ENCODE results near the gene PAPOLB.

The PAPOLB gene

GRCh38 chr7:4873071-4873944 lies 11.5 kb upstream of the PAPOLB start:
- CTCF ChIA-PET, result no interaction called here
- POLR2A ChIA-PET, result interaction anchor here (1.0 kb wide), 1 partner anchor 9 kb away, joined by 3 read pairs; no protein-coding TSS in a partner anchor
- no peak for DNase-seq (ENCODE audit: extremely low spot score)
- TF ChIP-seq BHLHE40 (IDR thresholded peaks at IDR 0.05; ENCODE audit: borderline replicate concordance) (no peak), FOXK2 (IDR thresholded peaks at IDR 0.05) (no peak), FOXM1 (IDR thresholded peaks at IDR 0.05; ENCODE audit: borderline replicate concordance) (no peak), ELF4 (IDR thresholded peaks at IDR 0.05) (no peak), L3MBTL2 (conservative IDR thresholded peaks at IDR 0.05) (no peak), LEF1 (IDR thresholded peaks at IDR 0.05; ENCODE audit: borderline replicate concordance) (no peak), NFRKB (IDR thresholded peaks at IDR 0.05) (no peak), SUZ12 (IDR thresholded peaks at IDR 0.05) (no peak), HDGF (IDR thresholded peaks at IDR 0.05; ENCODE audit: borderline replicate concordance) (no peak), ARNT (IDR thresholded peaks at IDR 0.05) (no peak), CTBP1 (IDR thresholded peaks at IDR 0.05; ENCODE audit: borderline replicate concordance) (no peak), FOXA1 (IDR thresholded peaks at IDR 0.05) (no peak), ZNF384 (IDR thresholded peaks at IDR 0.05) (no peak), TARDBP (IDR thresholded peaks at IDR 0.05) (no peak), SP1 (IDR thresholded peaks at IDR 0.05) (no peak)

DNA sequence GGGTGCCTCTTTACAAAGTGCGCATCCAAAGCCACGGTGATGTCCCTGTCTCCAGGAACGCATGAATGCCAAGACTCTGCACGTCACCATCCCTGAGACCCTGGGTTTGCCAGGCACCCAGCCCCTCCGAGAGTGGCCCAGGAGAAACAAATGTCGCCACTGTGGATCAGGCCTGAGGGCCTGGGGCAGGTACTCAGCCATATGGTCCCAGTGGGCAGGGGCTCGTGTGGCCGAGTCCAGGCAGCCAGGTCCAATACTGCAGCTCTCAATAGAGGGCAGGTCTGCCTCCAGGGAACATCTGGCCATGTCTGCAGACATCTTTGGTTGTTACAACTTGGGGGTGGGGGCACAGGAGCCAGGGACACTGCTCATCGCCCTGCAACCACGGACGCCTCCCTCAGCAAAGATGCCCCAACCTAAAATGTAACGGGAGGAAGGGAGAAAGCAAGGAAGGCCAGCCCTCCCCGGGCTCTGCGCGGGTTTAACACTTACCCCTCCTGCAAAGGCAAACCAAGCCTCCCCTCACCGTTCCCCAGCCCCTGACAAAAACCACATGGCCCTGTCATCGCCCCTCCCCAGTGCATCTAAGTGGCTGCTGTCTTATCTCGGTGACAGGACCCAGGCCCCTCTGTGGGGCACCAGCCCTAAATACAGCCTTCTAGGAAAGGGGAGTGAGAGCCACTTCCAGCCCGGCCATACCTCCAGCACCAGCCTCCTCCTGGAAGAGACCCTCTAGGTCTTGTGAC lies 10.3 kb upstream of the PAPOLB start:
- ChIA-PET CTCF (no interaction called here), POLR2A (no interaction called here)
- TF ChIP-seq FOXM1 (IDR thresholded peaks at IDR 0.05; ENCODE audit: borderline replicate concordance) (no peak), LEF1 (IDR thresholded peaks at IDR 0.05; ENCODE audit: borderline replicate concordance) (no peak)
- no peak for DNase-seq (ENCODE audit: extremely low spot score)

DNA sequence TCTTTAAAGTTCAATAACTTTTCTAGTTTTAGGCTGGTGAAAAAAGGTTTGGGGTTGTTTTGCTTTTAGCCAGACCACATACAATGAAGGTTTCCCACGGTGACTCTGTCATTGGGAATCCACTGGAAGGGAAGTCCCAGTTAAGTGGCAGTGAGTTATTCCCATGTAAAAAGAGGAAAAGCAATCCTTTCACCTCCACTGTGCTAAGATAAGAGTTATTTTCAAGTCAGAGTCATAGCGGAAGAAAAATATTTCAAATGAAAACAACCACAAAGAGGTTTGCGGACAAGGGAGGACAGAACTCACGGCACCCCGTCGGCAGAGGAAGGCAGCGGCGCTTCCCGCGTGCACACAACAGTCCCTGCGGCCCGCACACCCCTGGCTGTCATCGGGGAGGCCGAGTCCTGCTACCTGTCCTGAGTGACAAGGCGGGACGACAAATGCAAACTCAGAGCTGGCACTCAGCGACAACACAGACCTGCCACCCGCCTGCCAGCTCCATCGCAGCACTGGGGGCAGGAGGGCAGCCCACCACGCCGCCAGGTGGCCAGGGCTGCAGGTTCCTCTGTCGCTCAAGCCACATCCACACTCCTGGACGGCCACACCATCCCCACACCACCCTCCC lies 9.3 kb upstream of the PAPOLB start:
- POLR2A ChIA-PET, result no interaction called here
- no peak for DNase-seq (ENCODE audit: extremely low spot score)
- TF ChIP-seq FOXK2 (IDR thresholded peaks at IDR 0.05) (no peak), ELF4 (IDR thresholded peaks at IDR 0.05) (no peak), HDGF (IDR thresholded peaks at IDR 0.05; ENCODE audit: borderline replicate concordance) (no peak), L3MBTL2 (conservative IDR thresholded peaks at IDR 0.05) (no peak), FOXA1 (IDR thresholded peaks at IDR 0.05) (no peak), ARNT (IDR thresholded peaks at IDR 0.05) (no peak), SUZ12 (IDR thresholded peaks at IDR 0.05) (no peak), PKNOX1 (IDR thresholded peaks at IDR 0.05) (no peak), FOXM1 (IDR thresholded peaks at IDR 0.05; ENCODE audit: borderline replicate concordance) (no peak), SP1 (IDR thresholded peaks at IDR 0.05) (no peak), ZNF384 (IDR thresholded peaks at IDR 0.05) (no peak), BHLHE40 (IDR thresholded peaks at IDR 0.05; ENCODE audit: borderline replicate concordance) (no peak), TARDBP (IDR thresholded peaks at IDR 0.05) (no peak), CTBP1 (IDR thresholded peaks at IDR 0.05; ENCODE audit: borderline replicate concordance) (no peak), LEF1 (IDR thresholded peaks at IDR 0.05; ENCODE audit: borderline replicate concordance) (no peak), NFRKB (IDR thresholded peaks at IDR 0.05) (no peak)
- CTCF ChIA-PET, result no interaction called here

- DNase-seq (ENCODE audit: extremely low spot score), result no peak
- ChIA-PET CTCF (interaction anchor here (0.8 kb wide), 1 partner anchor 14 kb away, joined by 3 read pairs; no protein-coding TSS in a partner anchor), POLR2A (no interaction called here)
- TF ChIP-seq SP1 (IDR thresholded peaks at IDR 0.05), result no peak
Measured at GRCh38 chr7:4868493-4868892, 6.7 kb upstream of the PAPOLB start.

DNA sequence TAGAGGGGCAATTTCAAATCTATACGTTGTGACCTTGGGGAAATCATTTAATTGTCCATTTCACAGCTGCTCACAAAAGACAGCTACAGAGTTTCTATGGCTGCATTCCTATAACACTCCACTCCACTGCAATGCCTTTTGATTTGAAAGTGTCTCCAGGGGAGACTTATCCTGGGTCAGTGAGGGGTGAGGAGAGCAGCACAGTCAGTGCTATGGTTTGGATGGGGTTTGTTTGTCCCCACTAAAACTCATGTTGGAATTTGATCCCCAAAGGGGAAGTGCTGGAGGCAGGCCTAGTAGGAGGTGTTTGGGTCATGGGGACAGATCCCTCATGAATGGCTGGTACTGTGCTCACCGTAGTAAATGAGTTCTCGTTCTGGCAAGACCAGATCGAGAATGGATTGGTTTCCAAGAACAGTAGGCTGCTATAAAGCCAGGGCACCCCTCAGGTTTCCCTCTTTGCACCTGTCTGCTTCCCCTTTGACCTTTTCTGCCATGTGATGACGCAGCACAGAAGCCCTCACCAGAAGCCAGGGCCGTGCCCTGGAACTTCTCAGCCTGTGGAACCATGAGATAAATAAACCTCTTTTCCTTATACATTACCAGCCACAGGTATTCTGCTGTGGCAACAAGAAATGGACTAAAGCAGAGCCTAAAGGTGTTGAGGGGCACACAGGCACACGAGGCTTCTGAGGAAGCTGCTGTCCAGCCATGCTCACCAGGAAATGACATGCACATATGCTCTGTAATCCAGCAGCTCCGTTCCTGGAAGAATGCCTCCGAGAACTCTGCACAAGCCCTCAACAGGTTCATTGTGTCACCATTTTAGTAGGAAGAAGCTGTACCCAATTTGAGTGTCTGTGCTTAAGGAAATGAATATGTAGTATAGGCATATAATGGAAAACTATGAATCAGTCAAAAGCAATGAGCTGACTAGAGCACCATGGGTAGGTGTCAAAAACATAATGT lies 5.0 kb upstream of the PAPOLB start:
- ChIA-PET CTCF (interaction anchor here (1.0 kb wide), 1 partner anchor 8 kb away, joined by 3 read pairs; no protein-coding TSS in a partner anchor), POLR2A (no interaction called here)
- no peak for DNase-seq (ENCODE audit: extremely low spot score)
- TF ChIP-seq FOXK2 (IDR thresholded peaks at IDR 0.05), result no peak
- no peak for TF ChIP-seq ZNF384 (IDR thresholded peaks at IDR 0.05)
- TF ChIP-seq FOXA1 (IDR thresholded peaks at IDR 0.05), result no peak
- TF ChIP-seq LEF1 (IDR thresholded peaks at IDR 0.05; ENCODE audit: borderline replicate concordance), result no peak
- TF ChIP-seq NFRKB (IDR thresholded peaks at IDR 0.05), result no peak
- no peak for TF ChIP-seq SP1 (IDR thresholded peaks at IDR 0.05)
- no peak for TF ChIP-seq HDGF (IDR thresholded peaks at IDR 0.05; ENCODE audit: borderline replicate concordance)
- TF ChIP-seq BHLHE40 (IDR thresholded peaks at IDR 0.05; ENCODE audit: borderline replicate concordance), result no peak
- TF ChIP-seq ELF4 (IDR thresholded peaks at IDR 0.05), result no peak
- TF ChIP-seq FOXM1 (IDR thresholded peaks at IDR 0.05; ENCODE audit: borderline replicate concordance), result no peak
- no peak for TF ChIP-seq SUZ12 (IDR thresholded peaks at IDR 0.05)
- TF ChIP-seq PKNOX1 (IDR thresholded peaks at IDR 0.05), result no peak
- TF ChIP-seq L3MBTL2 (conservative IDR thresholded peaks at IDR 0.05), result no peak
- TF ChIP-seq CTBP1 (IDR thresholded peaks at IDR 0.05; ENCODE audit: borderline replicate concordance), result no peak
- no peak for TF ChIP-seq TARDBP (IDR thresholded peaks at IDR 0.05)
- no peak for TF ChIP-seq ARNT (IDR thresholded peaks at IDR 0.05)
